IMR-90 (cell line): ENCODE data around the gene NPM1. TPM values are rescaled to one million over a fixed set of nuclear protein-coding genes. Genes with fewer than 3 reads are reported as not detected.

Experiments used
- ATAC-seq: fragments of 200-7000 bp; cut with Tn5 transposase; 2 replicates; pipeline ENCODE4 v1.9.1; 2020; ENCODE audit warnings: low read depth, mild to moderate bottlenecking, moderate library complexity
- BruUV-seq: library from RNA; stranded (reverse); fragments of 400-500 nt; replicated peaks from 2 replicates; lab custom pipeline; 2021; lab: Mats Ljungman, UMichigan
- CTCF ChIA-PET: fragments of 300-600 bp; formaldehyde crosslinking; extraction: SDS; loops from one replicate; lab custom pipeline; 2021; ENCODE audit warnings: antibody characterized with exemption; lab: Yijun Ruan, JAX
- POLR2A ChIA-PET: fragments of 300-600 bp; sonication (Branson Sonifier 250); formaldehyde crosslinking; loops from one replicate; lab custom pipeline; 2022; ENCODE audit warnings: antibody characterized with exemption; ENCODE audit not compliant: unreplicated experiment; lab: Charles Lee
- DNase-seq: peaks from one replicate; pipeline ENCODE4 v3.0.0; 2013
- H2AFZ ChIP-seq: replicated peaks from 2 replicates; pipeline ENCODE3; 2013; ENCODE audit warnings: low read length, mild to moderate bottlenecking; ENCODE audit not compliant: poor library complexity
- H2AK5ac ChIP-seq: 2 replicates; pipeline ENCODE4 v1.6.1; 2013; ENCODE audit warnings: low read depth, low read length, inconsistent platforms
- H2AK9ac ChIP-seq: replicated peaks from 2 replicates; pipeline ENCODE3; 2013; ENCODE audit warnings: mild to moderate bottlenecking, low read depth, low read length, moderate library complexity; ENCODE audit not compliant: poor library complexity
- H2BK120ac ChIP-seq: 2 replicates; pipeline ENCODE4 v1.6.1; 2013; ENCODE audit warnings: low read depth, low read length, inconsistent platforms
- H2BK15ac ChIP-seq: 3 replicates; pipeline ENCODE4 v1.6.1; 2013; ENCODE audit warnings: low read depth, low read length, inconsistent platforms
- H2BK20ac ChIP-seq: 2 replicates; pipeline ENCODE4 v1.6.1; 2013; ENCODE audit warnings: low read depth, mild to moderate bottlenecking, inconsistent platforms, low read length, moderate library complexity
- H2BK5ac ChIP-seq: 2 replicates; pipeline ENCODE4 v1.6.1; 2013; ENCODE audit warnings: mild to moderate bottlenecking, low read depth, low read length, inconsistent platforms; ENCODE audit not compliant: poor library complexity, severe bottlenecking
- H3K14ac ChIP-seq: replicated peaks from 2 replicates; pipeline ENCODE4 v1.6.1; 2013; ENCODE audit warnings: low read depth, low read length, inconsistent platforms
- H3K18ac ChIP-seq: 2 replicates; pipeline ENCODE4 v1.6.1; 2013; ENCODE audit warnings: low read depth, low read length, control low read depth
- H3K23ac ChIP-seq: 2 replicates; pipeline ENCODE4 v1.6.1; 2013; ENCODE audit warnings: low read depth, low read length, inconsistent platforms
- H3K27ac ChIP-seq: 2 replicates; pipeline ENCODE4 v1.5.1; 2013; ENCODE audit warnings: mild to moderate bottlenecking, control low read depth, low read length; ENCODE audit not compliant: insufficient read depth
- H3K27me3 ChIP-seq: 2 replicates; pipeline ENCODE4 v1.6.1; 2013; ENCODE audit warnings: low read length; ENCODE audit not compliant: control insufficient read depth, insufficient read depth
- H3K36me3 ChIP-seq: 2 replicates; pipeline ENCODE4 v1.6.1; 2013; ENCODE audit warnings: low read length, mixed read lengths; ENCODE audit not compliant: control insufficient read depth, insufficient read depth
- H3K4ac ChIP-seq: 2 replicates; pipeline ENCODE4 v1.6.1; 2013; ENCODE audit warnings: low read depth, low read length, inconsistent platforms
- H3K4me1 ChIP-seq: 2 replicates; pipeline ENCODE4 v1.6.1; 2013; ENCODE audit warnings: low read length, mixed read lengths; ENCODE audit not compliant: control insufficient read depth, insufficient read depth
- H3K4me2 ChIP-seq: 2 replicates; pipeline ENCODE4 v1.6.1; 2013; ENCODE audit warnings: low read depth, mild to moderate bottlenecking, control low read depth, low read length, moderate library complexity
- H3K4me3 ChIP-seq: 2 replicates; pipeline ENCODE4 v1.5.1; 2013; ENCODE audit warnings: low read depth, mild to moderate bottlenecking, control low read depth, low read length, moderate library complexity; ENCODE audit not compliant: insufficient read depth
- H3K56ac ChIP-seq: 2 replicates; pipeline ENCODE4 v1.6.1; 2013; ENCODE audit warnings: low read length, inconsistent platforms; ENCODE audit not compliant: insufficient read depth; ENCODE audit errors: extremely low read depth
- H3K79me1 ChIP-seq, 2 experiments: 2 replicates each; pipeline ENCODE4 v1.6.1; 2013; ENCODE audit warnings: low read length in 2 of 2, inconsistent platforms in 1 of 2, low read depth in 1 of 2
- H3K9ac ChIP-seq: 2 replicates; pipeline ENCODE4 v1.6.1; 2013; ENCODE audit warnings: low read depth, low read length, control low read depth
- H3K9me1 ChIP-seq: 2 replicates; pipeline ENCODE4 v1.6.1; 2013; ENCODE audit warnings: low read length, inconsistent platforms; ENCODE audit not compliant: insufficient read depth
- H3K9me3 ChIP-seq: 2 replicates; pipeline ENCODE4 v1.6.1; 2013; ENCODE audit warnings: low read length; ENCODE audit not compliant: control insufficient read depth, insufficient read depth
- H4K20me1 ChIP-seq: 2 replicates; pipeline ENCODE4 v1.6.1; 2013; ENCODE audit warnings: low read length, inconsistent platforms; ENCODE audit not compliant: insufficient read depth
- H4K5ac ChIP-seq: 2 replicates; pipeline ENCODE4 v1.6.1; 2013; ENCODE audit warnings: mild to moderate bottlenecking, low read depth, low read length, control low read depth
- H4K8ac ChIP-seq, 2 experiments: 2 replicates each; pipeline ENCODE4 v1.6.1; 2013; ENCODE audit warnings: low read depth in 2 of 2, low read length in 2 of 2, control low read depth in 1 of 2, inconsistent platforms in 1 of 2
- H4K91ac ChIP-seq: 2 replicates; pipeline ENCODE4 v1.6.1; 2013; ENCODE audit warnings: low read depth, low read length, inconsistent platforms; ENCODE audit not compliant: insufficient read depth
- BHLHE40 ChIP-seq: fragments of 150-350 bp; IDR thresholded peaks from 2 replicates; pipeline ENCODE4 v1.6.1; 2016; ENCODE audit warnings: mild to moderate bottlenecking, low read depth, low read length
- CEBPB ChIP-seq: IDR thresholded peaks from 2 replicates; pipeline ENCODE4 v1.6.1; 2012; ENCODE audit warnings: low read depth, low read length, improper control_type of control experiment
- CHD1 ChIP-seq: IDR thresholded peaks from 2 replicates; pipeline ENCODE4 v1.6.1; 2012; ENCODE audit warnings: low read depth, low read length, improper control_type of control experiment
- CTCF ChIP-seq: conservative IDR thresholded peaks from 2 replicates; pipeline ENCODE4 v1.5.1; 2012; ENCODE audit warnings: mild to moderate bottlenecking, low read depth, low read length, improper control_type of control experiment
- FOS ChIP-seq: fragments of 150-350 bp; IDR thresholded peaks from 2 replicates; pipeline ENCODE4 v1.6.1; 2016; ENCODE audit warnings: low read depth, low read length
- MAZ ChIP-seq: IDR thresholded peaks from 2 replicates; pipeline ENCODE4 v1.6.1; 2012; ENCODE audit warnings: low read depth, mild to moderate bottlenecking, low read length, improper control_type of control experiment, moderate library complexity, borderline replicate concordance
- MXI1 ChIP-seq: IDR thresholded peaks from 2 replicates; pipeline ENCODE4 v1.6.1; 2012; ENCODE audit warnings: low read depth, mild to moderate bottlenecking, low read length, moderate library complexity, borderline replicate concordance
- NFE2L2 ChIP-seq: fragments of 150-350 bp; IDR thresholded peaks from 2 replicates; pipeline ENCODE4 v1.6.1; 2016; ENCODE audit warnings: low read depth, mild to moderate bottlenecking, low read length
- POLR2A ChIP-seq: IDR thresholded peaks from 2 replicates; pipeline ENCODE4 v1.6.1; 2012; ENCODE audit warnings: mild to moderate bottlenecking, low read depth, low read length
- RAD21 ChIP-seq: IDR thresholded peaks from 2 replicates; pipeline ENCODE4 v1.6.1; 2012; ENCODE audit warnings: low read length, improper control_type of control experiment
- RCOR1 ChIP-seq: IDR thresholded peaks from 2 replicates; pipeline ENCODE4 v1.6.1; 2012; ENCODE audit warnings: mild to moderate bottlenecking, low read length, improper control_type of control experiment; ENCODE audit not compliant: insufficient replicate concordance
- WGBS, 2 experiments: methylation state at CpG; one replicate each; pipeline versions ENCODE4 v1.1.5 to v1.1.7; 2013; ENCODE audit warnings: missing lambda C conversion rate in 2 of 2; ENCODE audit not compliant: insufficient read length in 1 of 2; ENCODE audit errors: extremely low coverage in 2 of 2; 5-methylcytosine and 5-hydroxymethylcytosine counted together
- dilution Hi-C: fragments of 300-500 bp; cut with HindIII; formaldehyde crosslinking; loops from one replicate; pipeline ENCODE4 v1.14.3; 2018; ENCODE audit warnings: low sequenced_read_pairs; ENCODE audit not compliant: unreplicated experiment
- in situ Hi-C: fragments of 300-500 bp; cut with MboI; formaldehyde crosslinking; loops from 3 replicates; pipeline ENCODE4 v1.14.3; 2019; ENCODE audit warnings: low sequenced_read_pairs, inconsistent platforms, mixed read lengths
- intact Hi-C: fragments of 100-400 bp; cut with micrococcal nuclease; formaldehyde crosslinking; loops from 2 replicates; pipeline ENCODE4 v1.10.0; 2022
- polyA plus RNA-seq, 3 experiments: library from polyadenylated mRNA; depleted of rRNA; stranded (reverse); fragments of >200 nt; gene quantifications; 2 replicates each; pipeline ENCODE4 v1.2.3, GENCODE V29; 2012; ENCODE audit warnings: low replicate concordance in 1 of 3
- total RNA-seq: library from RNA; depleted of rRNA; stranded (reverse); fragments of >200 nt; gene quantifications from 2 replicates; pipeline ENCODE4 v1.2.3, GENCODE V29; 2012

The NPM1 gene
- total and polyA plus RNA-seq, 2 of the 4 experiments (the other 2 are of a cell fraction): 856 to 929 TPM

GRCh38 chr5:171365351-171365750 is 22.3 kb upstream of the NPM1 start:
- Histone ChIP-seq H2BK20ac (no peak overlapping the region), H3K4me3 (no peak overlapping the region), H4K91ac (no peak overlapping the region), H3K14ac (no peak overlapping the region), H2AFZ (no peak overlapping the region), H2AK9ac (no peak overlapping the region), H3K79me1 (no peaks in the 10 kb centered on the region), H3K9ac (no peak overlapping the region), H3K4ac (no peak overlapping the region), H2AK5ac (no peak overlapping the region), H2BK5ac (no peak overlapping the region), H3K27ac (no peak overlapping the region), H4K5ac (no peak overlapping the region), H4K20me1 (no peaks in the 10 kb centered on the region), H3K27me3 (peaks cover 4% of the 10 kb centered on the region), H3K36me3 (no peaks in the 10 kb centered on the region), H3K9me3 (no peaks in the 10 kb centered on the region), H3K9me1 (no peaks in the 10 kb centered on the region), H3K56ac (no peak overlapping the region), H3K18ac (no peak overlapping the region), H2BK15ac (no peak overlapping the region), H4K8ac (no peak overlapping the region), H3K4me1 (no peaks in the 10 kb centered on the region), H3K23ac (no peak overlapping the region), H2BK120ac (no peak overlapping the region), H3K4me2 (no peak overlapping the region)
- no CpG with 5 or more reads among the region's 7 CpGs for WGBS, 2 experiments
- TF ChIP-seq MXI1: no peak
- TF ChIP-seq RAD21: peak; percentile 16; the same call in 1 of the 2 replicates
- no peak for TF ChIP-seq POLR2A
- TF ChIP-seq BHLHE40: no peak
- TF ChIP-seq CHD1: no peak
- TF ChIP-seq CTCF: peak; percentile 39
- no peak for TF ChIP-seq MAZ
- no peak for TF ChIP-seq RCOR1
- no peak for TF ChIP-seq FOS
- TF ChIP-seq NFE2L2: no peak
- no peak for TF ChIP-seq CEBPB
- DNase-seq (peak; percentile 9), ATAC-seq (peak; percentile 57; the same call in 1 of the 2 replicates)
- intact Hi-C loops: no loop called here
- ChIA-PET POLR2A (no interaction called here), CTCF (interaction anchor here (0.6 kb wide), 1 partner anchor 12 kb away, joined by 3 read pairs; no protein-coding TSS in a partner anchor)
- in situ Hi-C loops: no loop called here
- no TSS peak for BruUV-seq
- dilution Hi-C loops: no loop called here
